ENCODE data around the gene TMCO5A.

DNA sequence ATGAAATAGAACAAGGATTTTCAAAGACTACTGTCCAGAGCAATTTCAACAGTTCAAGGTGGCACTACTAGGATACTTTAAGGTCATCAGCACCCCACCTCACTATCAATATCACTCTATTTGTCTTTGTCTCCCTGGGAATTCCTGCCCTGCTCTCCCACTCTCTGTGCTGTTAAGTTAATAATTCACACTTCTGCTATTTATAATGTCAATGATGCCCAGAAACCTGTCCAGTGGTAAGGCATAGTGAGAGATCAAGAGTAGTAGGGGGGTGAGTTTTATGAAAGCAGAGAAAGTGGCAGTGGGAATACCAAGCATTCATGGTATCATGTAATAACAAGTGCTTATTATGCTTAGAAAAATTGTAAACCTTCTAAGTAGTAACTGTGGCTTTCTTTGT is 7.3 kb downstream of the TMCO5A start:
- TF ChIP-seq CTCF (IDR thresholded peaks at IDR 0.05) (no peak), REST (IDR thresholded peaks at IDR 0.05; ENCODE audit: insufficient read depth in 1 of 2, low read depth in 2 of 2, low read length in 1 of 2) (no peak), TCF7L2 (IDR thresholded peaks at IDR 0.05; ENCODE audit: low read depth, low read length) (no peak), POLR2AphosphoS5 (IDR thresholded peaks at IDR 0.05; ENCODE audit: low read depth, low read length) (no peak)

Measured in Panc1 (cell line).